BLaER1 (cell line): ENCODE data around the gene SND1.

Experiments used
- H3K27ac ChIP-seq: shearing (Covaris generic); formaldehyde crosslinking; 2 replicates; pipeline ENCODE4 v1.8.1; 2022
- H3K27me3 ChIP-seq: shearing (Covaris generic); formaldehyde crosslinking; 2 replicates; pipeline ENCODE4 v1.8.1; 2022
- H3K36me3 ChIP-seq: shearing (Covaris generic); formaldehyde crosslinking; 2 replicates; pipeline ENCODE4 v1.8.1; 2022
- H3K4me1 ChIP-seq: shearing (Covaris generic); formaldehyde crosslinking; 2 replicates; pipeline ENCODE4 v1.8.1; 2022
- H3K4me2 ChIP-seq: shearing (Covaris generic); formaldehyde crosslinking; 2 replicates; pipeline ENCODE4 v1.8.1; 2022
- H3K4me3 ChIP-seq: shearing (Covaris generic); formaldehyde crosslinking; 2 replicates; pipeline ENCODE4 v1.8.1; 2022
- H3K9ac ChIP-seq: shearing (Covaris generic); formaldehyde crosslinking; 2 replicates; pipeline ENCODE4 v1.8.1; 2022
- H3K9me3 ChIP-seq: shearing (Covaris generic); formaldehyde crosslinking; 2 replicates; pipeline ENCODE4 v1.8.1; 2022
- H4K20me1 ChIP-seq: shearing (Covaris generic); formaldehyde crosslinking; 2 replicates; pipeline ENCODE4 v1.8.1; 2022
- Cebpa-rat ChIP-seq: shearing (Covaris generic); IDR thresholded peaks from 2 replicates; pipeline ENCODE4 v1.8.1; 2022

Gene SND1

DNA sequence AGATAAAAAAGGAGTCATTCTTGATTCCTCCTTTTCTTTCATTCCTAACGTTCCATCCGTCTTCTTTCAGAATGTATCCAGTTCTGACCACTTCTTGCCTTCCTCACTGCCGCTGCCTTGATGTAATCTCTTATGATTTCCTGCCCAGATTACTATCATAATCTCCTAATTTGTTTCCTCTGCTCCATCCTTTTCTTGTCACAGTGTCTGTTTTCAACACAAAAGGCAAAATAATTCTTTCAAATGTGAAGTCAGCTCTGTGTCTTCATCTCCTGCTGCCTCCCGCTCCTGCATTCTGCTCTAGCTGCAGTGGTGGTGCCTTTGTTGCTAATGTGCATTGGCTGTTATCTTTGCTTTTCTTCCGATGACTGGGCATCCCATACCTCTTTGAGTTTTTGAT is 150.9 kb downstream of the SND1 start:
- TF ChIP-seq Cebpa-rat: no peak
- Histone ChIP-seq H3K27me3 (no peaks in the 10 kb centered on the region), H3K27ac (no peak overlapping the region), H3K4me3 (no peak overlapping the region), H3K4me2 (no peak overlapping the region), H3K9me3 (no peaks in the 10 kb centered on the region), H3K36me3 (peaks cover 33% of the 10 kb centered on the region), H3K9ac (no peak overlapping the region), H4K20me1 (peaks cover 64% of the 10 kb centered on the region), H3K4me1 (0 out of 2 replicates have a peak, but pooled peaks cover 2% of the 10 kb centered on the region)

DNA sequence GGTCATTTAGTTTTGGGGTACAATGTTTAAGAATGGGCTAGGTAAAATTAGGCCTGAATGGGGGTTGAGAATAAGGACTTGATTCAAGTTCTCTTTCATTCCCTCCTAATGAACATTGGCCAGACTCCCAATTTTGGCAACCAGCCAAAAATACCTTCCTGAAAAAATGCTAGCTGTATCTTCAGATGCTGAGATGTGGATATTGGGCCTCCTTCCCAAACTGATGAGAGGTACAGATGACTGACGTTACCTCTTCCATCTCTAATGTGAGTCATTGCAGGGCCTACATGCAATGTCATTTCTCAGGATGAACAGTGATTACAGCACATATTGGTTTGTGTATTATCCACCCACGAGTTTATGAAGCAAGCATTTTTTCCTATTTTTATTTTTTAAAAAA is 151.6 kb downstream of the SND1 start:
- Histone ChIP-seq H3K27me3 (no peaks in the 10 kb centered on the region), H3K4me1 (peaks cover 10% of the 10 kb centered on the region; the same call in 1 of the 2 replicates), H3K27ac (no peak overlapping the region), H3K4me2 (no peak overlapping the region), H3K36me3 (peaks cover 36% of the 10 kb centered on the region), H3K9me3 (no peaks in the 10 kb centered on the region), H3K9ac (no peak overlapping the region), H3K4me3 (no peak overlapping the region), H4K20me1 (peaks cover 59% of the 10 kb centered on the region)
- TF ChIP-seq Cebpa-rat: no peak

DNA sequence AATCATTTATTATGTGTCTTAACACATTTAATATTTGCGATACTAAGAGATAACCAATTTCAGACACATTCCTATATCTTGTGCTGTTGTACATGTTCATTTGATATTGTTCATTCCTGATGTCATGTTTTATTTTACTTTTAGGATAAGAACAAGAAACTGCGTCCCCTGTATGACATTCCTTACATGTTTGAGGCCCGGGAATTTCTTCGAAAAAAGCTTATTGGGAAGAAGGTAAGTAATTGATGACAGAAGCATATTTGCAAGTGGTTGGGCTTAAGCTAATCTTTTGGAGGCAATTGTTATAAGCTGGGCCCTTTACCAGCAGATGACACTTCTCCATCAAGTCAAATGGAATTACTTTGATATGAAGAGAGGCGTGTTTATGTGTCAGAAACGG is 155.3 kb downstream of the SND1 start:
- H3K27me3 ChIP-seq: no peaks in the 10 kb centered on the region
- no peaks in the 10 kb centered on the region for H3K9me3 ChIP-seq
- peaks cover 24% of the 10 kb centered on the region for H3K4me1 ChIP-seq
- peaks cover 57% of the 10 kb centered on the region for H3K36me3 ChIP-seq
- no peak overlapping the region for H3K27ac ChIP-seq
- peaks cover 51% of the 10 kb centered on the region for H4K20me1 ChIP-seq
- no peak overlapping the region for H3K4me3 ChIP-seq
- no peak overlapping the region for H3K9ac ChIP-seq
- H3K4me2 ChIP-seq: no peak overlapping the region
- TF ChIP-seq Cebpa-rat: no peak

DNA sequence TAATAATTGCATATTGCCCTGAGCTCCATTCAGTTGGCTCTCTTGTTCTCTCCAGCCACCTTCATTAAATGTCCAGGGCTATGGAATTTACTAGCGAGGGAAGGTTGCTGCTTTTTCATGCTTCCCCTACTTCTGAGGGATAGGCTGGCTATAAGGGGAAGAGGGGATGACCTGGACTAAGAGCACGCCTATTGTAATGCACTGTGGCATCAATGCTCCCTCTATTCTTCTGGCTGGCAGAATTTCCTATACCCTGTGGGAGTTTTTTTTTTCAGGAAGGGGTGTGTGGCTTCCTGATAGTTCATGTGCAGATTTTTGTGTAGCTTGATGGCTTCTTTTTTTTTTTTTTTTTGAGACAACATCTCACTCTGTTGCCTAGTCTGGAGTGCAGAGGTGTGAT is 155.8 kb downstream of the SND1 start:
- H3K36me3 ChIP-seq: peaks cover 60% of the 10 kb centered on the region
- no peak overlapping the region for H3K4me3 ChIP-seq
- H3K9me3 ChIP-seq: no peaks in the 10 kb centered on the region
- H3K27me3 ChIP-seq: no peaks in the 10 kb centered on the region
- H3K4me1 ChIP-seq: peaks cover 24% of the 10 kb centered on the region
- TF ChIP-seq Cebpa-rat: no peak
- no peak overlapping the region for H3K27ac ChIP-seq
- H3K4me2 ChIP-seq: no peak overlapping the region
- H4K20me1 ChIP-seq: peaks cover 51% of the 10 kb centered on the region
- H3K9ac ChIP-seq: no peak overlapping the region

DNA sequence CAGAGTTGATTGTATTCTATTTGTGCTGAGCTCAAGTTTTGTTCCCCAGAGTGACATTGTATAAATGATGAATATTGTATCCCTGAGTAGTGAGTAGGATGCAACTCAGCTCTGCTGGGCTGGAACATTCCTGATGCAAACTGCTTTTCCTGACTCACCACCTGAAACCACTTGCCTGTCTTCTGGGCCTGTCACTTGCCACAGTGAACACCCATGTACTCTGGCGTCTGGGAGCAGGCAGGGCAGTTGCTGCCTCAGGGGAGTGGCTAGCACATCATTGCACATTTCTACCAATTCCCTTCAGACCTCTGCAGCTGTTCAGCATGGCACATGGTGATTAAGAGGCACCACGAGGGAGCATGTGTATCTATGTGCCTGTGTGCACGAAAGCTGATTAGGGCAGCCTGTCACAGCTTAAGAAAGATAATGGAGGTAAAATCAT is 157.3 kb downstream of the SND1 start:
- Histone ChIP-seq H3K9ac (no peak overlapping the region), H3K36me3 (peaks cover 60% of the 10 kb centered on the region), H3K27me3 (no peaks in the 10 kb centered on the region), H3K4me3 (no peak overlapping the region), H3K27ac (no peak overlapping the region), H3K4me1 (peaks cover 24% of the 10 kb centered on the region), H3K4me2 (0 out of 2 replicates have a peak overlapping the region, but pooled peaks have one; percentile 5), H4K20me1 (peaks cover 43% of the 10 kb centered on the region), H3K9me3 (no peaks in the 10 kb centered on the region)
- no peak for TF ChIP-seq Cebpa-rat

DNA sequence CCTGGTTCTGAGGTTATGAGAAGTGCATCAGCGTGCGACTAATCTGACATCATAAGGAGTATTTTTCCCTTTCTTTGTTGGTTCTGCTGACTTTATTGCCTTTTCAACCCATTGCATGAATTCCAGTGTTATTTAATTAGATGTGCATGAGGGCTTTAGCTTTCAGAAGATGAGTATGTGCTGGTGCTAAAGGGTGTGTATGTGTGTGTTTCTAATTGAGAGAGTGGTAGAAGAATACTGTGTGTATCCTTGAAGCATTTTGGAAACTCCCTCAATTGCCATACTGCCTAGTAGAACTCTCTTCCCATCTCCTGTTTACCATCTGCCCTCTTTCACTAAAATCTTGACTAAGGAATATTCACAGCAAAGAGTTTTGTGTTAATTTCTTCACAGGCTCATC is 158.1 kb downstream of the SND1 start:
- Histone ChIP-seq H4K20me1 (peaks cover 36% of the 10 kb centered on the region), H3K4me3 (no peak overlapping the region), H3K36me3 (peaks cover 55% of the 10 kb centered on the region), H3K4me1 (peaks cover 24% of the 10 kb centered on the region), H3K9me3 (no peaks in the 10 kb centered on the region), H3K9ac (no peak overlapping the region), H3K27me3 (no peaks in the 10 kb centered on the region), H3K27ac (no peak overlapping the region), H3K4me2 (no peak overlapping the region)
- no peak for TF ChIP-seq Cebpa-rat

DNA sequence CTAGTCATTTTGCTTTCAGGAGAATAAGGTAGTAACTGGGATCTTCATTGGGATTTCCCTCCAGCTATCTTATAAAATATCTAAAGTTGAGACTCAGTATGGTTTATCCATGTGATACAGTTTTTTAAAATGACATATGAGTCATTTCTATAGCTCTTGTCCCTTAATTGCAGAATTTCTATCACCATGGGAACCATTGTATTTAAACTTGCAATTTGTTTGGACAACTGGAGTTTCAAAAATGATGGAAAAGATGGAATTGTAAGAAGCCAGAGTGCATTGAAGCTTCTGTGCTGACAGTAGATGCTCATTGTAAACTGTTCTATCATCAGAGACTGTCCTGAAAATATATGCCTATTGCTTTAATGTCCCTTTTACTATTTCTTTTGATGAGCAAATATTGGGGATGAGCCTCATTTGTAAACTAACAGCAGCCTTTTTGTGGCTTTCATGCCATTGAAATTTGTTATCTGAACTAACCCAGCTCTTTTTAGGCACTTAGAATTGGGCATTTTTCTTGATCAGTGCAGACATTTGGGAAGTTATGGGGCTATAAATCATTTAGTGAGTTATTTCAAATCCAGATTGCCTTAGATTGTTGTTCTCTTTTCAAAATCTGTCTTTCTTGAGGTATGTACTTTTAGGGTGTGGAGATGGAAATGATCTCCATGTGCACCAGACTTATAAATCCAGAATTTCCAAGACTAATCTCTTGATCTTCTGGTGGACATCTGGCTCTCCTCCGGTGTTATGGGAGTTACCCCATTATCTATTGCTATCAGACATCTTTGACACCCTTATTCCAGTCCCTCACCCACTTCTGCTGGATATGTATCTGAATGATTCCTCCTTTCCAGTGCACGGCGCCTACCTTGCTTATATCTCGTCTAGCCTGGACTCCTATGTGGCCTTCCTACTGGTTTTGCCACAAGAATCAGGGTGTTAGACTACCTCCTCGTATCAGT is 159.0 kb downstream of the SND1 start:
- Histone ChIP-seq H4K20me1 (peaks cover 36% of the 10 kb centered on the region; the same call in 1 of the 2 replicates), H3K9me3 (no peaks in the 10 kb centered on the region), H3K4me2 (no peak overlapping the region), H3K4me1 (peaks cover 24% of the 10 kb centered on the region), H3K9ac (no peak overlapping the region), H3K36me3 (peaks cover 57% of the 10 kb centered on the region), H3K4me3 (no peak overlapping the region), H3K27me3 (no peaks in the 10 kb centered on the region), H3K27ac (no peak overlapping the region)
- TF ChIP-seq Cebpa-rat: no peak

DNA sequence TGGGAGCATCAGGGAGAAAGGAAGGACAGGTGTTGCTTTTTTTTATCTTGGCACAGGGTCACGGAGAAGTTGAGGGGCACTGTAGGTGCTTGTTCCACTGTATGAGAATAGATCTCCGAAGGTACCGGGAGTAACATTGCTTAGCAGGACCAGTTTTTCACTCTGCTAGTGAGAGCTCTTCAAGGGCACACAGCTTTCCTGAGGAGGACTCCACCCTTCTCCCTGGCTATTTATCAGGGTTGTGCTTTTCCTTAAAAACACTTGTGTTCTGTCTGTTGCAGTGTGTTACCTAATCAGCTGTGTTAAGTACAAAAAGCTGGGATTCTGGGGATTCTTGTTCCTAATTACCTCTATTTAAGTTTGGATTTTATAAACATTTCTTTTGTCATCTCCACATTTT is 160.5 kb downstream of the SND1 start:
- no peak overlapping the region for H3K27ac ChIP-seq
- H4K20me1 ChIP-seq: peaks cover 42% of the 10 kb centered on the region; the same call in 1 of the 2 replicates
- peaks cover 59% of the 10 kb centered on the region for H3K36me3 ChIP-seq
- no peaks in the 10 kb centered on the region for H3K9me3 ChIP-seq
- TF ChIP-seq Cebpa-rat: no peak
- no peak overlapping the region for H3K4me3 ChIP-seq
- H3K4me1 ChIP-seq: peaks cover 24% of the 10 kb centered on the region
- no peak overlapping the region for H3K9ac ChIP-seq
- H3K27me3 ChIP-seq: no peaks in the 10 kb centered on the region
- no peak overlapping the region for H3K4me2 ChIP-seq

DNA sequence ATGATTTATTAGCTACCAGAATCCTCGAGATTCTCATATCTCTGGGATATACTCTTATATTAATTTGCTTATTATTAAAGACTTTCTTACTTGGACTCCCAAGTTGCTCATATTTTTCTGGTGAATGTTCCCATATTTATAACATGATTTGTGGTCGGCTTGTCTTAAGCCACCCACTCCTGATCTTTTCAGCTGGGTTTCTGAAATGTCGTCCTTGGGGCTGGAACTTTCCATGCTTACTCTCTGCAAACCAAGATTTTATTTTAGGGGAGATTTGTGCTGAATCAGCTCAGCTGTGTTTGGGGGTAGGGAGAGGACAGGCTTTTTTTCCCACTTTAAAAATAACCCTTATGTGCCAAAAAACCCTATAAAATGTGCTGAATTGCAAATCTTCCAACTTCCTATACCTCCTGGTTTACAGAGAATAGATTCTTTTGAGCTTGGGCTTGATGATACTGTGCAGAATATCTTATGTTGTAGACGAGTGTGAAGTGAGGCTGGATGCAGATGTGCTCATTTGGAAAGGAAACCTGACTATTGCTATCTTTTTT is 162.1 kb downstream of the SND1 start:
- H4K20me1 ChIP-seq: peaks cover 47% of the 10 kb centered on the region; the same call in 1 of the 2 replicates
- TF ChIP-seq Cebpa-rat: no peak
- H3K36me3 ChIP-seq: peaks cover 52% of the 10 kb centered on the region

DNA sequence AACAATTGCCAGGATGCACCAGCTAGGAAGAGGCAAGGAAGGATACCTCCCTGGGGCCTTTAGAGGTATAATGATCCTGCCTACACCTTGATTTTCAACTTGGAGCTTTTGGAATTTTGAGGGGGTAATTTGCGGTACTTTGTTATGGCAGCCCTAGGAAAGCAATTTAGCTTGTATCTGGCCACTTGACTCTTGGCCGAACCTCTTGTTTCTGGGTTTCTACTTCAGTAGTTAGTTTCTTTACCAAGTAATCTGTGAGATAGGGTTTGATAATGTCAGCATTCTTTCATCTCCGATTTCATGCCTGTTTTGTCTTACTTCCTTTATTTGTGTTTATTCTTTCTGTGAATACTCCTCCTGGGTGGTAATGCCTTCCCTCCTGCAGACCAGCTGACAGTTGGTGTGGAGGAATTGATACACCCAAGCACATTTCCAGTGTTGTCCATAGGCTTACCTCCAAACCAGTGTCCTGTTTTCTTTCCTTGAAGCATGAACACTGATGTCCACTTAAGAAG is 163.7 kb downstream of the SND1 start:
- no peak overlapping the region for H3K4me2 ChIP-seq
- H3K27me3 ChIP-seq: no peaks in the 10 kb centered on the region
- peaks cover 53% of the 10 kb centered on the region; the same call in 1 of the 2 replicates for H4K20me1 ChIP-seq
- peaks cover 38% of the 10 kb centered on the region for H3K36me3 ChIP-seq
- H3K9ac ChIP-seq: no peak overlapping the region
- no peak overlapping the region for H3K27ac ChIP-seq
- no peaks in the 10 kb centered on the region for H3K9me3 ChIP-seq
- TF ChIP-seq Cebpa-rat: no peak
- peaks cover 16% of the 10 kb centered on the region for H3K4me1 ChIP-seq
- no peak overlapping the region for H3K4me3 ChIP-seq

More for the DNA sequence above, 162.1 kb downstream of the SND1 start:
- Histone ChIP-seq H3K27ac (no peak overlapping the region), H3K4me2 (no peak overlapping the region), H3K4me3 (no peak overlapping the region), H3K4me1 (peaks cover 10% of the 10 kb centered on the region), H3K9ac (no peak overlapping the region), H3K9me3 (no peaks in the 10 kb centered on the region), H3K27me3 (no peaks in the 10 kb centered on the region)
